HG03064 (cell line): ENCODE data around the gene LDHA.
"Not testable (repeated sequence)": the region's sequence is repeated elsewhere in the genome, so short reads cannot be mapped to it uniquely, and the experiment has no call there.

Source experiments
- ATAC-seq: cut with Tn5 transposase; IDR thresholded peaks from one replicate; pipeline ENCODE4 v1.9.1; 2021; ENCODE audit warnings: low read depth; ENCODE audit not compliant: unreplicated experiment

Gene LDHA

GRCh38 chr11:18393581-18394274 lies 635 bp upstream of the LDHA start:
- ATAC-seq = no peak

- no peak for ATAC-seq
These were observed 768 bp downstream of the LDHA start for GRCh38 chr11:18394928-18395734.

GRCh38 chr11:18395735-18396504 lies 1.6 kb downstream of the LDHA start:
- peak; percentile 49 for ATAC-seq

- ATAC-seq = no peak
These were observed 3.6 kb downstream of the LDHA start for GRCh38 chr11:18397921-18398320.

GRCh38 chr11:18401077-18401476 lies 6.7 kb downstream of the LDHA start:
- not testable (repeated sequence) for ATAC-seq

- no peak for ATAC-seq
These were observed 9.7 kb downstream of the LDHA start for GRCh38 chr11:18404062-18404461.

- ATAC-seq = not testable (repeated sequence)
These were observed 13.0 kb downstream of the LDHA start for GRCh38 chr11:18407400-18407799.

GRCh38 chr11:18408558-18409291 lies 14.4 kb downstream of the LDHA start:
- no peak for ATAC-seq

GRCh38 chr11:18416459-18416858 lies 22.1 kb downstream of the LDHA start:
- ATAC-seq = no peak

- no peak for ATAC-seq
These were observed 24.7 kb downstream of the LDHA start for GRCh38 chr11:18419040-18419439.

- ATAC-seq = no peak
These were observed 25.7 kb downstream of the LDHA start for GRCh38 chr11:18420067-18420466.

- no peak for ATAC-seq
These were observed 32.9 kb downstream of the LDHA start for GRCh38 chr11:18427240-18427639.

- no peak for ATAC-seq
These were observed 35.0 kb downstream of the LDHA start for GRCh38 chr11:18429332-18429731.

- no peak for ATAC-seq
These were observed 44.3 kb downstream of the LDHA start for GRCh38 chr11:18438691-18439090.

GRCh38 chr11:18449251-18449650 lies 54.9 kb downstream of the LDHA start:
- no peak for ATAC-seq

- ATAC-seq = no peak
These were observed 58.6 kb downstream of the LDHA start for GRCh38 chr11:18452927-18453326.

GRCh38 chr11:18455686-18456372 lies 61.5 kb downstream of the LDHA start, which contains the start of gene LDHAL6A:
Gene LDHAL6A, plus strand, starts transcription at chr11:18455856. Its CDS starts 825 bp downstream, at chr11:18456681.
- ATAC-seq = no peak

- no peak for ATAC-seq
These were observed 63.1 kb downstream of the LDHA start for GRCh38 chr11:18457450-18457849.
